Measurements from ENCODE around the gene TRRAP.

GRCh38 chr7:99011706-99012404 is 133.5 kb downstream of the TRRAP start:
- TF ChIP-seq CTCF (IDR thresholded peaks at IDR 0.05 in 4 of 5, conservative IDR thresholded peaks at IDR 0.05 in 1 of 5) (no peak), POLR2A (IDR thresholded peaks at IDR 0.05) (no peak)
